HG03095 (cell line): ENCODE results near the gene DSC3.

Source experiments
- ATAC-seq: cut with Tn5 transposase; IDR thresholded peaks from one replicate; pipeline ENCODE4 v1.9.1; 2021; ENCODE audit warnings: moderate library complexity; ENCODE audit not compliant: unreplicated experiment

Gene DSC3

GRCh38 chr18:31042406-31043181 lies at the start of gene DSC3:
TSS of gene DSC3 (minus strand) at chr18:31042742. CDS start at chr18:31042660, 82 bp downstream.
- no peak for ATAC-seq

- no peak for ATAC-seq
Measured at GRCh38 chr18:31091350-31091749, 48.8 kb upstream of the DSC3 start.

- no peak for ATAC-seq
Measured at GRCh38 chr18:31088532-31088931, 46.0 kb upstream of the DSC3 start.

- ATAC-seq = no peak
Measured at GRCh38 chr18:31079973-31080372, 37.4 kb upstream of the DSC3 start.

- no peak for ATAC-seq
Measured at GRCh38 chr18:31077878-31078277, 35.3 kb upstream of the DSC3 start.

GRCh38 chr18:31072175-31072574 lies 29.6 kb upstream of the DSC3 start:
- no peak for ATAC-seq

- no peak for ATAC-seq
Measured at GRCh38 chr18:31070206-31070605, 27.7 kb upstream of the DSC3 start.

GRCh38 chr18:31066266-31066665 lies 23.7 kb upstream of the DSC3 start:
- ATAC-seq = no peak

- ATAC-seq = no peak
Measured at GRCh38 chr18:31065036-31065773, 22.7 kb upstream of the DSC3 start.

- ATAC-seq = peak; percentile 62
Measured at GRCh38 chr18:31064130-31064529, 21.6 kb upstream of the DSC3 start.

GRCh38 chr18:31061945-31062344 lies 19.4 kb upstream of the DSC3 start:
- ATAC-seq = peak; percentile 58

GRCh38 chr18:31058897-31059296 lies 16.4 kb upstream of the DSC3 start:
- no peak for ATAC-seq

- ATAC-seq = no peak
Measured at GRCh38 chr18:31057917-31058316, 15.4 kb upstream of the DSC3 start.

GRCh38 chr18:31057051-31057450 lies 14.5 kb upstream of the DSC3 start:
- ATAC-seq = no peak

- ATAC-seq = no peak
Measured at GRCh38 chr18:31056296-31056695, 13.8 kb upstream of the DSC3 start.

GRCh38 chr18:31050635-31051034 lies 8.1 kb upstream of the DSC3 start:
- ATAC-seq = no peak

GRCh38 chr18:31049189-31049588 lies 6.6 kb upstream of the DSC3 start:
- ATAC-seq = no peak

- no peak for ATAC-seq
Measured at GRCh38 chr18:31048216-31048615, 5.7 kb upstream of the DSC3 start.

- no peak for ATAC-seq
Measured at GRCh38 chr18:31046916-31047315, 4.4 kb upstream of the DSC3 start.

- ATAC-seq = no peak
Measured at GRCh38 chr18:31045599-31045998, 3.1 kb upstream of the DSC3 start.

GRCh38 chr18:31044926-31045325 lies 2.4 kb upstream of the DSC3 start:
- ATAC-seq = no peak

GRCh38 chr18:31043709-31044108 lies 1.2 kb upstream of the DSC3 start:
- ATAC-seq = no peak

- no peak for ATAC-seq
Measured at GRCh38 chr18:31042084-31042405, 497 bp downstream of the DSC3 start.
